H9 (cell line): ENCODE measurements around the gene FHL3. TPM values are rescaled to one million over a fixed set of nuclear protein-coding genes. Genes with fewer than 3 reads are reported as not detected.

ENCODE experiments used
- DNase-seq: peaks from one replicate; pipeline ENCODE4 v3.0.0-alpha.2; 2017
- H2AFZ ChIP-seq: one replicate; pipeline ENCODE4 v1.6.1; 2013; ENCODE audit warnings: mild to moderate bottlenecking, low read length, control low read depth, moderate library complexity
- H2AK5ac ChIP-seq: 2 replicates; pipeline ENCODE4 v1.6.1; 2013; ENCODE audit warnings: low read length, control low read depth, mixed read lengths; ENCODE audit not compliant: insufficient read length
- H2BK120ac ChIP-seq: one replicate; pipeline ENCODE4 v1.6.1; 2013; ENCODE audit warnings: low read depth, mild to moderate bottlenecking, low read length, control low read depth, inconsistent platforms; ENCODE audit not compliant: poor library complexity, severe bottlenecking
- H2BK12ac ChIP-seq: 2 replicates; pipeline ENCODE4 v1.6.1; 2013; ENCODE audit warnings: low read length, control low read depth, mixed read lengths, low read depth; ENCODE audit not compliant: insufficient read length
- H2BK15ac ChIP-seq: 2 replicates; pipeline ENCODE4 v1.6.1; 2013; ENCODE audit warnings: low read depth, low read length, control low read depth
- H2BK20ac ChIP-seq: one replicate; pipeline ENCODE4 v1.6.1; 2013; ENCODE audit warnings: low read depth, mild to moderate bottlenecking, low read length, control low read depth, inconsistent platforms; ENCODE audit not compliant: poor library complexity, severe bottlenecking
- H2BK5ac ChIP-seq: 2 replicates; pipeline ENCODE4 v1.6.1; 2013; ENCODE audit warnings: low read length, control low read depth, mixed read lengths; ENCODE audit not compliant: insufficient read length
- H3K14ac ChIP-seq: 2 replicates; pipeline ENCODE4 v1.6.1; 2013; ENCODE audit warnings: low read length, control low read depth; ENCODE audit not compliant: insufficient read depth
- H3K18ac ChIP-seq: 2 replicates; pipeline ENCODE4 v1.6.1; 2013; ENCODE audit warnings: low read depth, mild to moderate bottlenecking, mixed read lengths, low read length, control low read depth; ENCODE audit not compliant: insufficient read length
- H3K23ac ChIP-seq: 2 replicates; pipeline ENCODE4 v1.6.1; 2013; ENCODE audit warnings: low read length, control low read depth, mixed read lengths, low read depth; ENCODE audit not compliant: insufficient read length
- H3K23me2 ChIP-seq: 2 replicates; pipeline ENCODE4 v1.6.1; 2013; ENCODE audit warnings: low read depth, mild to moderate bottlenecking, mixed read lengths, low read length, control low read depth; ENCODE audit not compliant: insufficient read length, poor library complexity, severe bottlenecking
- H3K27ac ChIP-seq: 2 replicates; pipeline ENCODE4 v1.5.1; 2013; ENCODE audit warnings: low read length, control low read depth, mixed read lengths, low read depth; ENCODE audit not compliant: insufficient read length
- H3K27me3 ChIP-seq: 2 replicates; pipeline ENCODE4 v1.6.1; 2013; ENCODE audit warnings: low read length, control low read depth, inconsistent platforms; ENCODE audit not compliant: insufficient read depth
- H3K4ac ChIP-seq: 2 replicates; pipeline ENCODE4 v1.6.1; 2013; ENCODE audit warnings: low read depth, mild to moderate bottlenecking, control low read depth, inconsistent platforms, low read length, moderate library complexity
- H3K4me1 ChIP-seq: 2 replicates; pipeline ENCODE4 v1.6.1; 2013; ENCODE audit warnings: low read length, control low read depth, inconsistent platforms; ENCODE audit not compliant: insufficient read depth
- H3K4me2 ChIP-seq: 2 replicates; pipeline ENCODE4 v1.6.1; 2013; ENCODE audit warnings: low read length, control low read depth, mixed read lengths; ENCODE audit not compliant: insufficient read length, insufficient read depth
- H3K56ac ChIP-seq: 2 replicates; pipeline ENCODE4 v1.6.1; 2013; ENCODE audit warnings: low read depth, mild to moderate bottlenecking, mixed read lengths, low read length, control low read depth; ENCODE audit not compliant: insufficient read length
- H3K79me1 ChIP-seq: 2 replicates; pipeline ENCODE4 v1.6.1; 2013; ENCODE audit warnings: low read depth, mild to moderate bottlenecking, moderate library complexity, low read length, control low read depth, inconsistent platforms; ENCODE audit not compliant: insufficient read depth, poor library complexity, severe bottlenecking
- H3K79me2 ChIP-seq: 2 replicates; pipeline ENCODE4 v1.6.1; 2013; ENCODE audit warnings: low read length, control low read depth, inconsistent platforms; ENCODE audit not compliant: insufficient read depth
- H3K9ac ChIP-seq: 2 replicates; pipeline ENCODE4 v1.6.1; 2013; ENCODE audit warnings: low read length, control low read depth, mixed read lengths; ENCODE audit not compliant: insufficient read length; ENCODE audit errors: extremely low read depth
- H3K9me3 ChIP-seq: one replicate; pipeline ENCODE4 v1.6.1; 2013; ENCODE audit warnings: low read depth, low read length, inconsistent platforms; ENCODE audit not compliant: control insufficient read depth
- H3T11ph ChIP-seq: one replicate; pipeline ENCODE4 v1.6.1; 2013; ENCODE audit warnings: mild to moderate bottlenecking, low read length, control low read depth, inconsistent platforms
- H4K20me1 ChIP-seq: one replicate; pipeline ENCODE4 v1.6.1; 2013; ENCODE audit not compliant: control insufficient read depth, insufficient read length, insufficient read depth
- H4K5ac ChIP-seq: 2 replicates; pipeline ENCODE4 v1.6.1; 2013; ENCODE audit warnings: low read depth, mild to moderate bottlenecking, mixed read lengths, low read length, control low read depth; ENCODE audit not compliant: insufficient read length
- H4K8ac ChIP-seq: replicated peaks from 2 replicates; pipeline ENCODE4 v1.6.1; 2013; ENCODE audit warnings: low read length, control low read depth, mixed read lengths, low read depth; ENCODE audit not compliant: insufficient read length
- H4K91ac ChIP-seq: 2 replicates; pipeline ENCODE4 v1.6.1; 2013; ENCODE audit warnings: low read depth, mild to moderate bottlenecking, moderate library complexity, mixed read lengths, low read length, control low read depth; ENCODE audit not compliant: insufficient read length
- H3K27ac Mint-ChIP-seq, 3 experiments: 2 replicates in 2 of 3; 3 replicates in 1 of 3; pipeline ENCODE4 v1.8.0; 2020 to 2021; ENCODE audit warnings: mixed read lengths in 3 of 3, mild to moderate bottlenecking in 1 of 3, moderate library complexity in 1 of 3
- H3K27me3 Mint-ChIP-seq: 2 replicates; pipeline ENCODE4 v1.8.0; 2021; ENCODE audit warnings: low read depth, mild to moderate bottlenecking, moderate library complexity, mixed read lengths
- H3K36me3 Mint-ChIP-seq, 3 experiments: 2 replicates in 2 of 3; 3 replicates in 1 of 3; pipeline ENCODE4 v1.8.0; 2020 to 2021; ENCODE audit warnings: low read depth in 3 of 3, mixed read lengths in 3 of 3; ENCODE audit not compliant: insufficient read depth in 1 of 3
- H3K4me1 Mint-ChIP-seq, 2 experiments: 2 replicates each; pipeline ENCODE4 v1.8.0; 2020; ENCODE audit warnings: mixed read lengths in 2 of 2
- H3K4me3 Mint-ChIP-seq, 2 experiments: 2 replicates in 1 of 2; 3 replicates in 1 of 2; pipeline ENCODE4 v1.8.0; 2020 to 2021; ENCODE audit warnings: mild to moderate bottlenecking in 2 of 2, mixed read lengths in 2 of 2, moderate library complexity in 1 of 2
- H3K9me3 Mint-ChIP-seq, 2 experiments: 2 replicates in 1 of 2; 3 replicates in 1 of 2; pipeline ENCODE4 v1.8.0; 2020; ENCODE audit warnings: mild to moderate bottlenecking in 2 of 2, mixed read lengths in 2 of 2, moderate library complexity in 1 of 2
- WGBS: extraction: QIAGEN DNeasy Blood & Tissue Kit; methylation state at CpG from one replicate; pipeline ENCODE4 v1.1.7; 2013; ENCODE audit warnings: missing lambda C conversion rate, low lambda C conversion rate, mixed read lengths; ENCODE audit not compliant: insufficient read length; ENCODE audit errors: extremely low coverage; 5-methylcytosine and 5-hydroxymethylcytosine counted together
- total RNA-seq: library from RNA; stranded (reverse); gene quantifications from 2 replicates; pipeline ENCODE4 v1.2.1, GENCODE V29; 2021
- TF ChIP-seq, protein P1 (sequence below): fragments of 200-600 bp; sonication (generic); conservative IDR thresholded peaks from 3 replicates; pipeline ENCODE4 v1.8.0; 2021; ENCODE audit warnings: antibody characterized with exemption, mild to moderate bottlenecking

FHL3 gene
- total RNA-seq, 1 experiment from 2014 or later = 32.8 TPM

DNA sequence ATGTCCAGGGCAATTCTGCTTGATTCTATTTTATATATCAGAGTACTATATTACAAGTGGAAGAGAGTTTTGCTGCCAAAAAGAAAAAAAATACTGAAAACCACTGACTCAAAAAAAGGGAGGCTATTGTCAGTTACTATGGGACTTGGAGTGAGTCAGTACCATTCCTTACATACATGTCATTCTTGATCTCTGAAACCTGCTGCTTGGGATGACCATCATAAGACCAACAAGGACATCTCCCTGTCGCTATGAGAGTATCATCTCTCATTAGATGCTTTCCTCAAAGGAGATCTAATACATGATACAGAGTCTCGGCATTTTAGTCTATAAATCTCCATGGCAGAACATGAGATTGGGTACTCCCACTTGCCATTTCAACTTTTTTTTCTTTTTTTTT lies 46.6 kb downstream of the FHL3 start:
- no peak overlapping the region for H2BK5ac ChIP-seq
- H3T11ph ChIP-seq = no peak overlapping the region
- no peaks in the 10 kb centered on the region for H3K27me3 ChIP-seq
- H2AFZ ChIP-seq = no peak overlapping the region
- no peak overlapping the region for H3K4me2 ChIP-seq
- H3K56ac ChIP-seq = no peak overlapping the region
- no peaks in the 10 kb centered on the region for H3K79me2 ChIP-seq
- no peaks in the 10 kb centered on the region for H3K4me1 ChIP-seq
- H3K14ac ChIP-seq = no peak overlapping the region
- no peaks in the 10 kb centered on the region for H4K20me1 ChIP-seq
- H3K79me1 ChIP-seq = no peaks in the 10 kb centered on the region
- H4K91ac ChIP-seq = no peak overlapping the region
- H3K4ac ChIP-seq = no peak overlapping the region
- H3K23me2 ChIP-seq = no peaks in the 10 kb centered on the region
- no peak for DNase-seq
- H3K27me3 Mint-ChIP-seq = no peaks in the 10 kb centered on the region; the same call in 1 of the 2 replicates
- no peak overlapping the region for H3K18ac ChIP-seq
- H2BK20ac ChIP-seq = no peak overlapping the region
- H2BK120ac ChIP-seq = no peak overlapping the region
- WGBS = no CpG with 5 or more reads among the region's 2 CpGs
- no peak overlapping the region for H3K9ac ChIP-seq
- TF ChIP-seq, protein P1, sequence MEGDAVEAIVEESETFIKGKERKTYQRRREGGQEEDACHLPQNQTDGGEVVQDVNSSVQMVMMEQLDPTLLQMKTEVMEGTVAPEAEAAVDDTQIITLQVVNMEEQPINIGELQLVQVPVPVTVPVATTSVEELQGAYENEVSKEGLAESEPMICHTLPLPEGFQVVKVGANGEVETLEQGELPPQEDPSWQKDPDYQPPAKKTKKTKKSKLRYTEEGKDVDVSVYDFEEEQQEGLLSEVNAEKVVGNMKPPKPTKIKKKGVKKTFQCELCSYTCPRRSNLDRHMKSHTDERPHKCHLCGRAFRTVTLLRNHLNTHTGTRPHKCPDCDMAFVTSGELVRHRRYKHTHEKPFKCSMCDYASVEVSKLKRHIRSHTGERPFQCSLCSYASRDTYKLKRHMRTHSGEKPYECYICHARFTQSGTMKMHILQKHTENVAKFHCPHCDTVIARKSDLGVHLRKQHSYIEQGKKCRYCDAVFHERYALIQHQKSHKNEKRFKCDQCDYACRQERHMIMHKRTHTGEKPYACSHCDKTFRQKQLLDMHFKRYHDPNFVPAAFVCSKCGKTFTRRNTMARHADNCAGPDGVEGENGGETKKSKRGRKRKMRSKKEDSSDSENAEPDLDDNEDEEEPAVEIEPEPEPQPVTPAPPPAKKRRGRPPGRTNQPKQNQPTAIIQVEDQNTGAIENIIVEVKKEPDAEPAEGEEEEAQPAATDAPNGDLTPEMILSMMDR = no peak
- no peak overlapping the region for H3K27ac Mint-ChIP-seq
- H2BK12ac ChIP-seq = no peak overlapping the region
- H3K4me1 Mint-ChIP-seq = peaks cover 0 to 4% of the 10 kb centered on the region in 2 experiments; a peak in 1 of 4 replicates
- no peak overlapping the region for H4K8ac ChIP-seq
- H3K4me3 Mint-ChIP-seq = no peak overlapping the region
- no peak overlapping the region for H3K23ac ChIP-seq
- no peak overlapping the region for H3K27ac ChIP-seq
- no peak overlapping the region for H4K5ac ChIP-seq
- no peak overlapping the region for H2BK15ac ChIP-seq
- H2AK5ac ChIP-seq = no peak overlapping the region
- H3K9me3 ChIP-seq = no peaks in the 10 kb centered on the region
- H3K9me3 Mint-ChIP-seq = no peaks in the 10 kb centered on the region
- H3K36me3 Mint-ChIP-seq = peaks cover 28 to 63% (median 57%) of the 10 kb centered on the region in 3 experiments
